Measurements from ENCODE around the gene CENPU.

The CENPU gene

DNA sequence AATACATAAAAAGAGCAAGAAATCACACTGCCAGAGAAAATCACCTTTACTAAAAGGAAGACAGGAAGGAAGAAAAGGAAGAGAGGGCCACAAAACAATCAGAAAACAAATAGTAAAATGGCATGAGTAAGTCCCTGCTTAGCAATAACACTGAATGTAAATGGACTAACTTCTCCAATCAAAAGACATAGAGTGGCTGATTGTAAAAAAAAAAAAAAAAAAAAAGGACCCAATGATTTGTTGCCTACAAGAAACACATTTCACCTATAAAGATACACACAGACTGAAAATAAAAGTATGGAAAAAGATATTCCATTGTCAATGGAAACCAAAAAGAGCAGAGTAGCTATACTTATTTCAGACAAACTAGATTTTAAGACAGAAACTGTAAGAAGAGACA, 12.6 kb downstream of the CENPU start:
- TF ChIP-seq NFIC (IDR thresholded peaks at IDR 0.05) (no peak), TAF1 (IDR thresholded peaks at IDR 0.05; ENCODE audit: low read depth) (no peak), YY1 (IDR thresholded peaks at IDR 0.05; ENCODE audit: low read depth) (no peak), RAD21 (IDR thresholded peaks at IDR 0.05; ENCODE audit: low read depth) (no peak), CREB1 (IDR thresholded peaks at IDR 0.05; ENCODE audit: low read depth) (no peak), USF1 (IDR thresholded peaks at IDR 0.05) (no peak), FOXM1 (IDR thresholded peaks at IDR 0.05; ENCODE audit: borderline replicate concordance, low read depth) (no peak), TEAD4 (IDR thresholded peaks at IDR 0.05) (no peak)

GRCh38 chr4:184719407-184719806, 14.5 kb downstream of the CENPU start:
- TF ChIP-seq, protein P1, sequence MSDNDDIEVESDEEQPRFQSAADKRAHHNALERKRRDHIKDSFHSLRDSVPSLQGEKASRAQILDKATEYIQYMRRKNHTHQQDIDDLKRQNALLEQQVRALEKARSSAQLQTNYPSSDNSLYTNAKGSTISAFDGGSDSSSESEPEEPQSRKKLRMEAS (IDR thresholded peaks at IDR 0.05) = no peak

- TF ChIP-seq FOXM1 (IDR thresholded peaks at IDR 0.05; ENCODE audit: borderline replicate concordance, low read depth) (no peak), ZBTB7A (IDR thresholded peaks at IDR 0.05; ENCODE audit: low read depth) (no peak), YY1 (IDR thresholded peaks at IDR 0.05; ENCODE audit: low read depth) (no peak), CEBPB (IDR thresholded peaks at IDR 0.05) (no peak), USF1 (IDR thresholded peaks at IDR 0.05) (no peak), EP300 (IDR thresholded peaks at IDR 0.05; ENCODE audit: borderline replicate concordance) (no peak), EGR1 (IDR thresholded peaks at IDR 0.05) (no peak), TAF1 (IDR thresholded peaks at IDR 0.05; ENCODE audit: low read depth) (no peak), TEAD4 (IDR thresholded peaks at IDR 0.05) (no peak), RAD21 (IDR thresholded peaks at IDR 0.05; ENCODE audit: low read depth) (no peak), NFIC (IDR thresholded peaks at IDR 0.05) (no peak), TCF12 (IDR thresholded peaks at IDR 0.05; ENCODE audit: low read depth) (no peak), CREB1 (IDR thresholded peaks at IDR 0.05; ENCODE audit: low read depth) (no peak)
- TF ChIP-seq, protein P2, sequence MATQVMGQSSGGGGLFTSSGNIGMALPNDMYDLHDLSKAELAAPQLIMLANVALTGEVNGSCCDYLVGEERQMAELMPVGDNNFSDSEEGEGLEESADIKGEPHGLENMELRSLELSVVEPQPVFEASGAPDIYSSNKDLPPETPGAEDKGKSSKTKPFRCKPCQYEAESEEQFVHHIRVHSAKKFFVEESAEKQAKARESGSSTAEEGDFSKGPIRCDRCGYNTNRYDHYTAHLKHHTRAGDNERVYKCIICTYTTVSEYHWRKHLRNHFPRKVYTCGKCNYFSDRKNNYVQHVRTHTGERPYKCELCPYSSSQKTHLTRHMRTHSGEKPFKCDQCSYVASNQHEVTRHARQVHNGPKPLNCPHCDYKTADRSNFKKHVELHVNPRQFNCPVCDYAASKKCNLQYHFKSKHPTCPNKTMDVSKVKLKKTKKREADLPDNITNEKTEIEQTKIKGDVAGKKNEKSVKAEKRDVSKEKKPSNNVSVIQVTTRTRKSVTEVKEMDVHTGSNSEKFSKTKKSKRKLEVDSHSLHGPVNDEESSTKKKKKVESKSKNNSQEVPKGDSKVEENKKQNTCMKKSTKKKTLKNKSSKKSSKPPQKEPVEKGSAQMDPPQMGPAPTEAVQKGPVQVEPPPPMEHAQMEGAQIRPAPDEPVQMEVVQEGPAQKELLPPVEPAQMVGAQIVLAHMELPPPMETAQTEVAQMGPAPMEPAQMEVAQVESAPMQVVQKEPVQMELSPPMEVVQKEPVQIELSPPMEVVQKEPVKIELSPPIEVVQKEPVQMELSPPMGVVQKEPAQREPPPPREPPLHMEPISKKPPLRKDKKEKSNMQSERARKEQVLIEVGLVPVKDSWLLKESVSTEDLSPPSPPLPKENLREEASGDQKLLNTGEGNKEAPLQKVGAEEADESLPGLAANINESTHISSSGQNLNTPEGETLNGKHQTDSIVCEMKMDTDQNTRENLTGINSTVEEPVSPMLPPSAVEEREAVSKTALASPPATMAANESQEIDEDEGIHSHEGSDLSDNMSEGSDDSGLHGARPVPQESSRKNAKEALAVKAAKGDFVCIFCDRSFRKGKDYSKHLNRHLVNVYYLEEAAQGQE (IDR thresholded peaks at IDR 0.05; ENCODE audit: low read depth) = no peak
- TF ChIP-seq, protein P1 (IDR thresholded peaks at IDR 0.05) = no peak
These were observed 18.4 kb downstream of the CENPU start for GRCh38 chr4:184715526-184715925.

GRCh38 chr4:184713887-184714286, 20.0 kb downstream of the CENPU start:
- TF ChIP-seq RAD21 (IDR thresholded peaks at IDR 0.05; ENCODE audit: low read depth) = no peak
- TF ChIP-seq CEBPB (IDR thresholded peaks at IDR 0.05) = no peak
- no peak for TF ChIP-seq CREB1 (IDR thresholded peaks at IDR 0.05; ENCODE audit: low read depth)
- TF ChIP-seq EGR1 (IDR thresholded peaks at IDR 0.05) = no peak
- TF ChIP-seq YY1 (IDR thresholded peaks at IDR 0.05; ENCODE audit: low read depth) = no peak
- no peak for TF ChIP-seq ZBTB7A (IDR thresholded peaks at IDR 0.05; ENCODE audit: low read depth)
- TF ChIP-seq TEAD4 (IDR thresholded peaks at IDR 0.05) = no peak
- TF ChIP-seq FOXM1 (IDR thresholded peaks at IDR 0.05; ENCODE audit: borderline replicate concordance, low read depth) = no peak
- TF ChIP-seq, protein P2 (IDR thresholded peaks at IDR 0.05; ENCODE audit: low read depth) = no peak
- TF ChIP-seq TCF12 (IDR thresholded peaks at IDR 0.05; ENCODE audit: low read depth) = no peak
- TF ChIP-seq NFIC (IDR thresholded peaks at IDR 0.05) = no peak
- TF ChIP-seq EP300 (IDR thresholded peaks at IDR 0.05; ENCODE audit: borderline replicate concordance) = no peak
- TF ChIP-seq TAF1 (IDR thresholded peaks at IDR 0.05; ENCODE audit: low read depth) = no peak

DNA sequence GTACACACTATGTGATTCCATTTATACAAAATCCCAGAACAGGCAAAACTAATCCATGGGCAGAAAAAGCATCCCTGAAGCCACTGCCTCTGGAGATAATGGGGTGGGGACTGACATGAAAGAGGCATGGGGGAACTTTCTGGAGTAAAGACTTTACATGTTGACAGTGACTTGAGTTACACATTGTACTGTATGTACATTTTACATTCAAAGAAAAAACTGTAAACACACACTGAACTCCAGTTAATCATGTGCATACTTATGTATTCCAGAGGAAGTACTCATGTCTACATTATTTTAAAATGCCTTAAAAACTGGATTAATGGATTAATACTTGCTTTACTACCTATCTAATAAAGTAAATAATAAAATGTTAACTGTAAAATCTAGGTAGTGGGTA, 21.6 kb downstream of the CENPU start:
- TF ChIP-seq RAD21 (IDR thresholded peaks at IDR 0.05; ENCODE audit: low read depth) = no peak
- no peak for TF ChIP-seq NFIC (IDR thresholded peaks at IDR 0.05)
- TF ChIP-seq, protein P1 (IDR thresholded peaks at IDR 0.05) = no peak
- no peak for TF ChIP-seq FOXM1 (IDR thresholded peaks at IDR 0.05; ENCODE audit: borderline replicate concordance, low read depth)
- TF ChIP-seq TCF12 (IDR thresholded peaks at IDR 0.05; ENCODE audit: low read depth) = no peak
- no peak for TF ChIP-seq USF1 (IDR thresholded peaks at IDR 0.05)
- no peak for TF ChIP-seq YY1 (IDR thresholded peaks at IDR 0.05; ENCODE audit: low read depth)
- TF ChIP-seq TEAD4 (IDR thresholded peaks at IDR 0.05) = no peak
- TF ChIP-seq EP300 (IDR thresholded peaks at IDR 0.05; ENCODE audit: borderline replicate concordance) = no peak
- TF ChIP-seq, protein P2 (IDR thresholded peaks at IDR 0.05; ENCODE audit: low read depth) = no peak
- no peak for TF ChIP-seq CEBPB (IDR thresholded peaks at IDR 0.05)
- no peak for TF ChIP-seq TAF1 (IDR thresholded peaks at IDR 0.05; ENCODE audit: low read depth)
- TF ChIP-seq ZBTB7A (IDR thresholded peaks at IDR 0.05; ENCODE audit: low read depth) = no peak
- TF ChIP-seq CREB1 (IDR thresholded peaks at IDR 0.05; ENCODE audit: low read depth) = no peak
- no peak for TF ChIP-seq EGR1 (IDR thresholded peaks at IDR 0.05)
